ENCODE data around the gene XAGE2.

DNA sequence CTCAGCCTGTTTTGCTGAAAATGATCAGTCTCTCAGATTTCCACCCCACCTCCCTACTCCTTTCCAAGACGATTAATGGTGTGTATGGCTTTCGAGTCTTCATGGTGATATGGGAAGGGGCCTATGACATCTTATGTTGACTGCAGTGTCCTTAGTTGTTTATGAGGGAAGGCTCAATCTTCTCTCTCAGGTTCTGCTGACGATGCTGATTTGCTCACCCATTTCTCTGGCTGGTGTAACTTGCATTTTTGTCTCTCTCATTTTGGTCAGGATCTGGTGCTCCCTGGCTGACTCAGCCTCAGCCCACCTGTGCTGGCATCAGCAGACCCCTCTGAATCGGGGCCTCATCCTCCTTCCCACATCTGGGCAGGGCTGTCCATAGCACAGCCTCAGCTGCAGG, 31.4 kb upstream of the XAGE2 start:
- TF ChIP-seq CTCF (IDR thresholded peaks at IDR 0.05), result no peak
- TF ChIP-seq POLR2A (IDR thresholded peaks at IDR 0.05), result no peak
- no peak for TF ChIP-seq POLR2AphosphoS5 (IDR thresholded peaks at IDR 0.05)
